C4-2B (cell line): ENCODE results near the gene NEGR1.

ENCODE experiments used
- ZFX ChIP-seq: fragments of 450-650 bp; IDR thresholded peaks from 2 replicates; pipeline ENCODE4 v1.6.1; 2017
- TF ChIP-seq, protein P1 (sequence below): fragments of 450-650 bp; conservative IDR thresholded peaks from 2 replicates; pipeline ENCODE4 v1.5.1; 2017; ENCODE audit warnings: mild to moderate bottlenecking

DNA sequence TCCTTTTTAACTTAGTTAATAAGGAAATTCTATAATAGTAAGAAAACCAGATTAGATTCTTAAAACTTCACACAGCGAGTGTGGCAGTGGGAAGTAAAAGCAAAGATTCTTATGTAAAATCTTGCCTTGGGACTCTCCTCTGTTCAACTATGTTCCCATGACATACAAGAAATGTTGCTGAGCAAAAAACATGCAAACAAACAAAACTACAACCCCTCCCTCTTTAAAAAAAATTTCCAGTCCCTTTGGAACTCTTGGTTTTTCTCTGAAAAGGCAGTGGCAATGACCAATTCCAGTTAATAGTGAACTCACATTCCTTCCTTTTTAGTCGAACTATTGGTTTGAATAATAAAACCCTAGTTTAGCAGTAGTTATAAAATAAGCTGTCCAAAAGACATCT lies 748.4 kb downstream of the NEGR1 start:
- TF ChIP-seq, protein P1, sequence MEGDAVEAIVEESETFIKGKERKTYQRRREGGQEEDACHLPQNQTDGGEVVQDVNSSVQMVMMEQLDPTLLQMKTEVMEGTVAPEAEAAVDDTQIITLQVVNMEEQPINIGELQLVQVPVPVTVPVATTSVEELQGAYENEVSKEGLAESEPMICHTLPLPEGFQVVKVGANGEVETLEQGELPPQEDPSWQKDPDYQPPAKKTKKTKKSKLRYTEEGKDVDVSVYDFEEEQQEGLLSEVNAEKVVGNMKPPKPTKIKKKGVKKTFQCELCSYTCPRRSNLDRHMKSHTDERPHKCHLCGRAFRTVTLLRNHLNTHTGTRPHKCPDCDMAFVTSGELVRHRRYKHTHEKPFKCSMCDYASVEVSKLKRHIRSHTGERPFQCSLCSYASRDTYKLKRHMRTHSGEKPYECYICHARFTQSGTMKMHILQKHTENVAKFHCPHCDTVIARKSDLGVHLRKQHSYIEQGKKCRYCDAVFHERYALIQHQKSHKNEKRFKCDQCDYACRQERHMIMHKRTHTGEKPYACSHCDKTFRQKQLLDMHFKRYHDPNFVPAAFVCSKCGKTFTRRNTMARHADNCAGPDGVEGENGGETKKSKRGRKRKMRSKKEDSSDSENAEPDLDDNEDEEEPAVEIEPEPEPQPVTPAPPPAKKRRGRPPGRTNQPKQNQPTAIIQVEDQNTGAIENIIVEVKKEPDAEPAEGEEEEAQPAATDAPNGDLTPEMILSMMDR: no peak
- no peak for TF ChIP-seq ZFX
